ENCODE data around the gene FASN.

FASN gene

DNA sequence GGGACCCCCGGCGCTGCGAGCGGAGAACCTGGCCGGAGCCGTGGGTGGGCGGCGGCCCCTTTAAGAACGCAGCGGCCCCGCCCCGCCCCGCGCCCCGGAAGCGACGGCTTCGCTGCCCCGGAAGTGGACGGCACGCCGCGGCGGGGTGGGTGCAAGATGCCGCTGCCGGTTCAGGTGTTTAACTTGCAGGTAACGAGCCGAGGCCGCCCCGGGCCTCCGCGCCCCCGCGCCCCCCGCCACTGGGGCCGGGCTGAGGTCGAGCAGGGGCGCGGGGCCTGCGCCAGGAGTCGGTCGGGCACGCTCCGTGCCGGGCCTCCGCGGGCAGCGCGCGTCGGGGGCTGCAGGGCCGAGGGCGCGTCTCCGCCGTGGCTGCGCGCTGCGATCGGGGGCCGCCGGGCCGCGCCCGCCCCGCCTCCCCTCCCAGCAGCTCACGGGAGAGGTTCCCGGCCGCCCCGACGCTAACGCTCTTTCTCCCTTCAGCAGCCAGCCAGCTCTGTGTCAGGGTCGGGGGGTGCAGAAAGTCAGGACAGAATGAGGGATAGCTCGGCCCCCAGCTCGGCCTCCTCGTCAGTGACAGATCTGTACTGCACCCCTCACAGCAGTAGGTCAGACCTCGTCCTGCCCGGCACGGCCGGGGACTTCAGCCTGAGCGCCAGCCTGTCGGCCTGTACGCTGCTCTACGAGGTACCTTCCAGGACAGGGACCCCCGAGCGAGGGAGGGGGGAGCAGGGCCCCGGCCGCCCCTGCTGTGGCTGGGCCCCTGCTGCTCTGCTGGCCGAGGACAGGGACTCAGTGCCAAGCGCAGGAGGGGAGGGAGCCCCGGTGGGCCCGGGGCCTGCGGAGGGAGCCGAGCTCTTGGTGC, 46.0 kb downstream of the FASN start, which contains the start of the genes GPS1 and RFNG:
TSS of gene GPS1 (plus strand) at position 123 of the 862 bp plus-strand sequence. CDS start at position 157, 34 bp downstream.
TSS of gene RFNG (minus strand) at position 36 of the 862 bp plus-strand sequence. CDS start 45 bp downstream, outside the sequence.
- TF ChIP-seq TARDBP (IDR thresholded peaks at IDR 0.05): no peak
- no peak for TF ChIP-seq FOXK2 (IDR thresholded peaks at IDR 0.05)
- no peak for TF ChIP-seq ARNT (IDR thresholded peaks at IDR 0.05)
- TF ChIP-seq ZNF384 (IDR thresholded peaks at IDR 0.05): no peak
- TF ChIP-seq CTBP1 (IDR thresholded peaks at IDR 0.05; ENCODE audit: borderline replicate concordance): no peak
- no peak for TF ChIP-seq FOXM1 (IDR thresholded peaks at IDR 0.05; ENCODE audit: borderline replicate concordance)
- ChIA-PET POLR2A (interaction anchor here (0.9 to 6.3 kb wide), 5 partner anchors 12 to 46 kb away, joined by 3 to 46 read pairs (median 6); partner anchors contain the start of genes CENPX, DCXR, DUS1L and FASN), CTCF (no interaction called here)
- peak; percentile 85 for DNase-seq (ENCODE audit: extremely low spot score)

DNA sequence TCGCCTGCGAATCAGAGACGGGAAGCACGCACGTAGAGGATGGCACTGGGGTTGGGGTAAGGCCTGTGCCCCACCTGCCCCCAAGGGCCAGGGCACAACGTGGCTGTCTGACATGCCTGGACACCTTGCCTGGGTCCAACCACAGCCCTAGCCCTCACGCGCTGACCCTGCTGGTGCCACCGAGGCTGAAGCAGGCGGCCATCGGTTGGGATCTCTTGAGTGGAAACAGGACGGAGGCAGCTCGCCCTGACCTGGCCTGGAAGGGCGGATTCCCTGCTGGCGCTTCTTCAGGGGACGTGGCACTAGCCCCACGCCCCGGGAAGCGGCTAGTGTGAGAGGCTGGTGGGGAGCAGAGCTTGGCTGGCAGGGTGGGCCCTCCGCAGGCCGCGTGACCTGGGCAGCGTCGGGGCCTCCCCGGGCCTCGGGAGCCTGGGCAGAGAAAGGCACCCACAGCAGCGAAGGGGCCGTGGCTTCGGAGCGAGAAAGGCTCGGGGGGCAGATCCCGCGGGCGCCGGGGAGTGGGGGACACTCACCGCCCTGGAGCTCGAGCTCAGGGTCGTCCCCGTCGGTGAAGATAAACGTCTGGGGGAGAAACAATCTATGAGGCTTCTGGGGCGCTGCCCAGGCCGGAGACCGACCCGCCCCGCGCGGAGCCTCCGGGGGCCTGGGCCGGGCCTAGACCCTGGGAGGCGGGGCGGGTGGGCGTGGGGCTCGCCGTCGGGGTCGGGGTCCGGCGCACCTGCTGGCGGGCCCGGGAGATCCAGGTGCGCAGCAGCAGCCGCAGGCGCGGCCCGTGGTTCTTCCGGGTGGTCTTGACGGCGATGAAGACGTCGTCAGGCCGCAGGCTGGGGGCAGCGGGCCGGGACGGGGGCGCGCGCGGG, 47.0 kb downstream of the FASN start:
- no peak for DNase-seq (ENCODE audit: extremely low spot score)
- TF ChIP-seq FOXA1 (IDR thresholded peaks at IDR 0.05) (no peak), ARNT (IDR thresholded peaks at IDR 0.05) (no peak), SP1 (IDR thresholded peaks at IDR 0.05) (no peak), ZNF384 (IDR thresholded peaks at IDR 0.05) (no peak), L3MBTL2 (conservative IDR thresholded peaks at IDR 0.05) (no peak), NFRKB (IDR thresholded peaks at IDR 0.05) (no peak), SUZ12 (IDR thresholded peaks at IDR 0.05) (no peak), FOXM1 (IDR thresholded peaks at IDR 0.05; ENCODE audit: borderline replicate concordance) (no peak), ELF4 (IDR thresholded peaks at IDR 0.05) (no peak), FOXK2 (IDR thresholded peaks at IDR 0.05) (no peak), BHLHE40 (IDR thresholded peaks at IDR 0.05; ENCODE audit: borderline replicate concordance) (no peak), CTBP1 (IDR thresholded peaks at IDR 0.05; ENCODE audit: borderline replicate concordance) (no peak), LEF1 (IDR thresholded peaks at IDR 0.05; ENCODE audit: borderline replicate concordance) (no peak)
- TF ChIP-seq, protein P1, sequence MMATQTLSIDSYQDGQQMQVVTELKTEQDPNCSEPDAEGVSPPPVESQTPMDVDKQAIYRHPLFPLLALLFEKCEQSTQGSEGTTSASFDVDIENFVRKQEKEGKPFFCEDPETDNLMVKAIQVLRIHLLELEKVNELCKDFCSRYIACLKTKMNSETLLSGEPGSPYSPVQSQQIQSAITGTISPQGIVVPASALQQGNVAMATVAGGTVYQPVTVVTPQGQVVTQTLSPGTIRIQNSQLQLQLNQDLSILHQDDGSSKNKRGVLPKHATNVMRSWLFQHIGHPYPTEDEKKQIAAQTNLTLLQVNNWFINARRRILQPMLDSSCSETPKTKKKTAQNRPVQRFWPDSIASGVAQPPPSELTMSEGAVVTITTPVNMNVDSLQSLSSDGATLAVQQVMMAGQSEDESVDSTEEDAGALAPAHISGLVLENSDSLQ (IDR thresholded peaks at IDR 0.05): no peak
- POLR2A ChIA-PET: interaction anchor here (1.8 to 6.3 kb wide), 5 partner anchors 8 to 48 kb away, joined by 4 to 46 read pairs (median 15); partner anchors contain the start of genes DCXR, DUS1L, FASN and RAC3
- CTCF ChIA-PET: interaction anchor here (0.5 to 1.7 kb wide), 3 partner anchors 11 to 16 kb away, joined by 3 to 5 read pairs (median 3); partner anchors contain the start of gene DCXR

DNA sequence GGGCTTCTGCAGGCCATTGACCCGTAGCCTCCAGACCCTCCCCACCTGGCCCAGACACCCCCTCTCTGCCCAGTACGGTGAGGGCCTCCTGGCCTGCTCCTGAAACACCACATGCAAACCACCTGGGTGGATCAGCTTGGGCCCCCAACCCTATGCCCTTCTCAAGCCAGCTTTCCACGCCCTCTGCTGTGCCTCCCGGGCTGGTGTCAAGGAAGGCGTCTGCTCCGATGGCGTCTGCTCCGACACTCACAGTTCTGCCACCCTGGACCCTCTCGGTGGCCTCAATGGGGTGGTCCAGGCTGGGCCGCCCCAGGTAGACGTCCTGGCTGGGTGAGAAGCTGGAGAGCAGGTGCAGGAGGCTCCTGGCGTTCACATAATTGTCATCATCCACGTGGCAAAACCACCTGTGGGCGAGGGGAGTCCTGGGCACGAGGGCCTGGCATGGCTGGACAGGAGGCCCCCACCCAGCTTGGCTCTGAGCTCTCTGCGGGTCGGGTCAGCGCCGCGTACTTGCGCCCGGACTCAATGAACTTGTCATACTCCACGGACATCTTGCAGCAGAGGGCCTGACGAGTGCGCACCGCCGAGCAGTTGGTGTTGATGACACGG, 47.8 kb downstream of the FASN start:
- no peak for DNase-seq (ENCODE audit: extremely low spot score)
- TF ChIP-seq SUZ12 (IDR thresholded peaks at IDR 0.05): no peak
- no peak for TF ChIP-seq ZNF384 (IDR thresholded peaks at IDR 0.05)
- POLR2A ChIA-PET: interaction anchor here (1.8 to 2.7 kb wide), 4 partner anchors 8 to 48 kb away, joined by 4 to 17 read pairs (median 11); partner anchors contain the start of genes DCXR, FASN and RAC3
- CTCF ChIA-PET: interaction anchor here (0.5 to 1.7 kb wide), 4 partner anchors 10 to 89 kb away, joined by 3 to 5 read pairs (median 3); partner anchors contain the start of gene DCXR

GRCh38 chr17:82049521-82049971, 48.5 kb downstream of the FASN start:
- CTCF ChIA-PET: interaction anchor here (1.7 kb wide), 1 partner anchor 12 kb away, joined by 5 read pairs; the partner anchor contains the start of gene DCXR
- TF ChIP-seq TARDBP (IDR thresholded peaks at IDR 0.05) (no peak), ELF4 (IDR thresholded peaks at IDR 0.05) (no peak), FOXK2 (IDR thresholded peaks at IDR 0.05) (no peak), FOXM1 (IDR thresholded peaks at IDR 0.05; ENCODE audit: borderline replicate concordance) (no peak), NFRKB (IDR thresholded peaks at IDR 0.05) (no peak)
- TF ChIP-seq, protein P1 (IDR thresholded peaks at IDR 0.05): no peak
- DNase-seq (ENCODE audit: extremely low spot score): no peak
- POLR2A ChIA-PET: interaction anchor here (1.8 to 2.7 kb wide), 4 partner anchors 9 to 49 kb away, joined by 4 to 17 read pairs (median 11); partner anchors contain the start of genes DCXR, FASN and RAC3

DNA sequence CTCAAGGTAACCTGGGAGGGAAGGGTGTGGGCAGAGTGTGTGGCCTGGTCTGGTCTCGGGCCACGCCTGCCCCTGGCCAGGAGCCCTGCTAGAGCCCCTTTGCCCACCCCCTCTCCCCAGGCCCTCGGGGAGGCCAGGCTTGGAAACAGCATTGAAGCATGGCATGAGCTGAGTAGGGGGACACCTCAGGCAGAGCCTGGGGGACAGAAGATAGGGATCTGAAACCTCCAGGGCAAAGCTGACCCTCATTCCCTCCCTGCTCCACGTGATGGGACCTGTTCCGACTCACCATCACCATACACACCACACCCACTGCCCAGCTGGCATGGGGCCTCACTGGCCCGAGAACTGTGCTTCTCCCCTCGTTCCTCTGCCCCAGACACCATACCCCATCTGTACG, 48.9 kb downstream of the FASN start:
- TF ChIP-seq, protein P1 (IDR thresholded peaks at IDR 0.05): no peak
- TF ChIP-seq CTBP1 (IDR thresholded peaks at IDR 0.05; ENCODE audit: borderline replicate concordance) (no peak), FOXK2 (IDR thresholded peaks at IDR 0.05) (no peak), BHLHE40 (IDR thresholded peaks at IDR 0.05; ENCODE audit: borderline replicate concordance) (no peak), SP1 (IDR thresholded peaks at IDR 0.05) (no peak), LEF1 (IDR thresholded peaks at IDR 0.05; ENCODE audit: borderline replicate concordance) (no peak), ELF4 (IDR thresholded peaks at IDR 0.05) (no peak), TARDBP (IDR thresholded peaks at IDR 0.05) (no peak), ARNT (IDR thresholded peaks at IDR 0.05) (no peak), SUZ12 (IDR thresholded peaks at IDR 0.05) (no peak), HDGF (IDR thresholded peaks at IDR 0.05; ENCODE audit: borderline replicate concordance) (no peak), NFRKB (IDR thresholded peaks at IDR 0.05) (no peak)
- ChIA-PET CTCF (no interaction called here), POLR2A (interaction anchor here (2.4 to 2.7 kb wide), 2 partner anchors 11 to 49 kb away, joined by 7 to 17 read pairs; partner anchors contain the start of genes DCXR and FASN)
- DNase-seq (ENCODE audit: extremely low spot score): no peak

Data from HEK293T (cell line).